GM12891 (cell line): Measurements from ENCODE around the gene LOC101059915.
A peak's percentile ranks its signal among the peaks of the same experiment; 100 is the strongest.

Source experiments
- DNase-seq: peaks from one replicate; pipeline ENCODE4 v3.0.0; 2011; ENCODE audit warnings: low spot score; ENCODE audit not compliant: insufficient read length
- FAIRE-seq: peaks from 2 replicates; lab custom pipeline; 2011; peaks lifted over from hg19 to GRCh38; lab: Jason Lieb, UNC
- PAX5 ChIP-seq: IDR thresholded peaks from 2 replicates; pipeline ENCODE4 v1.6.1; 2011; ENCODE audit warnings: low read length, moderate library complexity, mild to moderate bottlenecking; ENCODE audit not compliant: insufficient read depth, severe bottlenecking
- POLR2A ChIP-seq: IDR thresholded peaks from 2 replicates; pipeline ENCODE4 v1.6.1; 2011; ENCODE audit warnings: low read depth, low read length, control low read depth
- POLR2AphosphoS5 ChIP-seq: IDR thresholded peaks from 2 replicates; pipeline ENCODE4 v1.6.1; 2011; ENCODE audit warnings: low read depth, low read length, control low read depth
- POU2F2 ChIP-seq: IDR thresholded peaks from 2 replicates; pipeline ENCODE4 v1.6.1; 2011; ENCODE audit warnings: low read depth, mild to moderate bottlenecking, control low read depth, low read length, moderate library complexity
- SPI1 ChIP-seq: IDR thresholded peaks from 2 replicates; pipeline ENCODE4 v1.6.1; 2011; ENCODE audit warnings: low read depth, low read length, control low read depth
- TAF1 ChIP-seq: IDR thresholded peaks from 2 replicates; pipeline ENCODE4 v1.6.1; 2011; ENCODE audit warnings: low read depth, low read length, control low read depth

The LOC101059915 gene

GRCh38 chrX:71667328-71668247 lies at the start of gene LOC101059915:
Gene LOC101059915 (plus strand): TSS chrX:71667546.
- DNase-seq: no peak
- no peak for FAIRE-seq
- TF ChIP-seq TAF1 (no peak), POLR2A (no peak), PAX5 (no peak), SPI1 (no peak), POLR2AphosphoS5 (no peak), POU2F2 (no peak)

GRCh38 chrX:71617742-71618141 lies 49.6 kb upstream of the LOC101059915 start:
- TF ChIP-seq TAF1: no peak
- TF ChIP-seq POLR2A: no peak
- TF ChIP-seq PAX5: no peak
- TF ChIP-seq POLR2AphosphoS5: no peak
- no peak for TF ChIP-seq SPI1
- no peak for TF ChIP-seq POU2F2
- DNase-seq: no peak
- FAIRE-seq: peak; percentile 41

- FAIRE-seq: peak; percentile 99
- peak; percentile 39 for DNase-seq
- TF ChIP-seq POLR2A (no peak), TAF1 (no peak), POLR2AphosphoS5 (no peak), POU2F2 (0 out of 2 replicates have a peak, but pooled peaks have one; percentile 35), PAX5 (no peak), SPI1 (peak; percentile 96)
Observed at GRCh38 chrX:71618303-71618721, 49.0 kb upstream of the LOC101059915 start, which contains the start of gene CXCR3. Gene CXCR3 (minus strand): TSS chrX:71618511. CDS start chrX:71618449, 62 bp downstream.

- no peak for TF ChIP-seq POLR2AphosphoS5
- TF ChIP-seq POU2F2: no peak
- TF ChIP-seq TAF1: no peak
- no peak for TF ChIP-seq SPI1
- no peak for TF ChIP-seq PAX5
- TF ChIP-seq POLR2A: no peak
- DNase-seq (no peak), FAIRE-seq (no peak)
Observed at GRCh38 chrX:71618787-71619186, 48.6 kb upstream of the LOC101059915 start.

GRCh38 chrX:71619193-71619592 lies 48.2 kb upstream of the LOC101059915 start:
- TF ChIP-seq POU2F2 (0 out of 2 replicates have a peak, but pooled peaks have one; percentile 35), POLR2A (no peak)
- DNase-seq (no peak), FAIRE-seq (peak; percentile 96)

- TF ChIP-seq POLR2A: no peak
- no peak for TF ChIP-seq TAF1
- TF ChIP-seq SPI1: no peak
- TF ChIP-seq PAX5: no peak
- no peak for TF ChIP-seq POLR2AphosphoS5
- no peak for TF ChIP-seq POU2F2
- DNase-seq (no peak), FAIRE-seq (peak; percentile 84)
Observed at GRCh38 chrX:71619986-71620385, 47.4 kb upstream of the LOC101059915 start.

- FAIRE-seq (no peak), DNase-seq (no peak)
- TF ChIP-seq POLR2AphosphoS5: no peak
- no peak for TF ChIP-seq TAF1
- TF ChIP-seq POLR2A: no peak
- no peak for TF ChIP-seq POU2F2
- no peak for TF ChIP-seq SPI1
- TF ChIP-seq PAX5: no peak
Observed at GRCh38 chrX:71621603-71622002, 45.7 kb upstream of the LOC101059915 start.

- no peak for FAIRE-seq
- TF ChIP-seq TAF1 (no peak), POU2F2 (no peak), SPI1 (no peak), POLR2A (no peak), POLR2AphosphoS5 (no peak)
Observed at GRCh38 chrX:71622032-71622575, 45.2 kb upstream of the LOC101059915 start.

GRCh38 chrX:71622576-71623450 lies 44.5 kb upstream of the LOC101059915 start:
- TF ChIP-seq POU2F2 (no peak), POLR2A (no peak), SPI1 (0 out of 2 replicates have a peak, but pooled peaks have one; percentile 6), TAF1 (no peak), POLR2AphosphoS5 (no peak), PAX5 (no peak)
- DNase-seq: no peak
- FAIRE-seq: peak; percentile 87

More at GRCh38 chrX:71622032-71622575, 45.2 kb upstream of the LOC101059915 start:
- DNase-seq: no peak
